HG02943 (cell line): ENCODE data around the gene EEF1A2.

Experiments
- ATAC-seq: cut with Tn5 transposase; IDR thresholded peaks from one replicate; pipeline ENCODE4 v1.9.1; 2021; ENCODE audit warnings: mild to moderate bottlenecking, low read depth, moderate library complexity; ENCODE audit not compliant: unreplicated experiment

The EEF1A2 gene

DNA sequence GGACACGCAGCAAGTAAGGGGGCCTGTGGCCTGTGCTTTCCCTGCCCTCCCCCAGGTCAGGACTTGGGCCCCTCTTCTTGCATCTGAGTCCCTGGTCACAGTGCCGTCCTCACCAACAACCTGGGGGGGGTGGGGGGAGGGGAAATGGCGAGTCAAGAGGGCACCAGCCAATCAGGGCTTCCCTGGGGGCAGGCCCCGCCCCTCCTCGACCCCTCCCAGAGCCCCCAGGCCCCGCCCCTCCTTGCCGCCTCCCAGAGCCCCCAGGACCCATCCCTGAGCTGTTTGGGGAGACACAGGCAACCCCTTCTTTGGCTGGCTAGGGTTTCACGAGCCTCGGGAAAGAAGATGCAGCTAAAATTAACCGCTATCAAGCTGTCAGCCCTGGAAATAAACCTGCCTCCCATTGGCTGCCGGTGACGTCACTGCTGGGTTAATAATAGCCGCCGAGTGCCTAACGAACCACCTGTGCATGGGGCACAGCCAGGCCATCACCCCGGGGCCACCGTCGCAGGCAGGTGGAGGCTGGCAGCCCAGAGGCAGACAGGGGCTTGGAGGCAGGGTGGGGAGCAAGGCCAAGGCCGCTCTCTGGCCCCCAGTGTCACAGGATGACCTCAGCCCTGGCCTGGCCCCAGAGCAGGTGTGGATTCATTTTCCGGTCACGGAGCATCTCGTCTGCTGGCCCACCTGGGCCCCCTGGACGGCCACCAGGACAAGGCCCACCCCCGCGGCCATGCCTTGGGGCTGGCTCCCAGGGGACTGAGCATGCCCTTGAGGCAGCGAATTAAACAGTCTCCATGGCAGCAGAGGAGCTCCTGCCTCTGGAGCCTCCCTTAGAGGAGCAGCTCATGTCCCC, 3.2 kb upstream of the EEF1A2 start:
- ATAC-seq: no peak

DNA sequence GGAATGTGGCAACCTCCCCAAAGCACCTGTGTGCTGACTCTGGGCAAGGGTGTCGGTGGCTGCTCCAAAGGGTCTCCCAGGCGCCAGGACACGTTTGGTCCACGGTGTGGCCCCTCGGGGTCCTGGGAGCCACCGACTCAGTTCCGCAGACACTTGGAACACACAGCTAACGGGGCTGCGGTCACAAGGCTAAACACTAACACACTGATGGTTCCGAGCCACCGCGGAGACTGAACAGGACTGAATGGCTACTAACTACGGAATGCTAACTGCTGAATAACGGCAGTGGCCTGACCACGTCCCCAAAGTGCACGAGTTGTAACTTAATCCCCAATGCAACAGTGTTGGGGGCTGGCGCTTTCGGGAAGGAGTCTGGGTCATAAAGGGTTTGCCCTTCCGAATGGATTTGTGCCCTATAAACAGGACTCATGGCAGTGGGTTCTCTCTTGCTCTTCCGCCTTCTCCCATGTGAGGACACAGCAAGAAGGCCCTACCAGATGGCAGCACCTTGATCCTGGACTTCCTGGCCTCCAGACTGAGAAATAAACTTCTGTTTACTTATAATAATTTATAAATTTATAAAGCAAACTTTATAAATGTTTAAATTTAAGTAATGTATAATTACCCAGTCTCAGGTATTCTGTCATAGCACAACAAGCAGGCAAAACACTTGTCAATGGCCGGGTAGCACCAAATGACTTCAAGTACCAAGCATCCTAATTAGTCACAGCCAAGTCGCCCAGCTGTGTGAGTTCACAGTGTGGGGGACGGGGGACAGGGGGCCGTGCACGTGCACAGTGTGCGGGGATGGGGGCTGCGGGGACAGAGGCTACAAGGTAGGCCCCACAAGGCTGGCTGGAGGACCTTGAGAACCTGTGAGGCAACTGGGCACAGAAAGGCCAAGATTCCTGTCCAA, 2.3 kb upstream of the EEF1A2 start:
- no peak for ATAC-seq

DNA sequence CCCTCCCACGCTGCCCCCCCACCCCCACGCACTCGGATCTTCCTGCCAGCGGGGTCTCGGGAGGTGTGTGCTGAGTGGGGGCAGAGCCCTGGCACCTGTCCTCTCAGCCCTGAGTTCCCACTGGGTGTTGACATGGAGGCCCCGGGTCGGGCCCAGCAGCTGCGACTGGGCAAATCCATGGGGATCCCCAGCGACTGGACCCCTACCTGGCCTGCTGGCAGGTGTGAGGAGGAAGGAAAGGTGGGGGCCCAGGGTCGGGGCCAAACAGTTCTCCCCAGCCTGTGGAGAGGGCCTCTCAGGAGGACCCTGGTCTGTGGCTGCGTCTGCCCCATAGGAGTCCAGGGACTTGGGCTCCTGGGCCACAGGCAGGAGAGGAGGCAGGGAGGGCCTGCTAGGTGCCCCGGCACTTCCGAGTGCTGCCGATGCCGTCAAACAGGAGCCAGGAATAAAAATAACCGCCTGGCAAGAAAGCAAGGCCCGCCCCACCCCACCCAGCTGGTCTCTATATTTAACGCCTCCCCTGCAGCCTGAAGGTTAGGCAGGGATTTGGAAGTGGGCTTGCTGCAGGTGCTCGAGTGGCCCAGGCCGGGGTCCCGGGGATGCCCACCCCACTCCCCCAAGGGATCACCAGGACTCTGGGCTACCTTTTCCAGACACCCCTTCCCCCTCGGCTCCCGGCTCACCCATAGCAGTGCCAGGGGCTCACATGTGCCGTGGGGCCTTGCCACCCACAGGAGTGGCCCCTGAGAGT, 1.4 kb upstream of the EEF1A2 start:
- no peak for ATAC-seq

DNA sequence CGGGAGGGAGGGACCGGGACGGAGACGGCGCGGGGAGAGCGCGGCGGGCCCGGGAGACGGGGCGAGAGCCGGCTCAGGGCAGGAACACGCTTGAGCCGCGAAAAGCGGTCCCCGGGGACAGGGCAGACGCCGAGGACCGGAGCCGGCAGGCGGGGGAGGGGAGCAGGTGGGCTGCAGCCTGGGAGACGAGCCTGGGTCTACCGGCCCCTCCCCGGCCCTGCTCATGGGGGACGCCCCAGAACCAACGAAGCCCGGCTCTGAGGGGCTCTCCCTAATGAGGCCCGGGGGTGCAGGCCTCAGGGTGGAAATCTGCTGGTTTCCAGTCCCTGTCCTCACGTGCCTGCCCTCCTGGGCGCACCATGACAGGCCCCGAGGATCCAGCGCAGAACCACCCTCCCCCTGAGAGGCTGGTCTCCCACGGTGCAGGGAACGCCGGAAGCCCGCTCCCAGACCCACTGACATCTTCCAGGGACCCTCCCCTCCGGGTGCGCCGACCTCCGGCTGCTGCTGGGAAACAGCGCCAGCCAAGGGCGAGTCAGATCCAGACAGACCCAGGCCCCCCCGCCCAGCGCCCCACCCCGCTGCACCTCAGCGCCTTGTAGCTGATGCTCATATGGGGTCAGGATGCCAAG, 571 bp upstream of the EEF1A2 start:
- no peak for ATAC-seq

GRCh38 chr20:63497946-63498935, 642 bp downstream of the EEF1A2 start:
- ATAC-seq: no peak

DNA sequence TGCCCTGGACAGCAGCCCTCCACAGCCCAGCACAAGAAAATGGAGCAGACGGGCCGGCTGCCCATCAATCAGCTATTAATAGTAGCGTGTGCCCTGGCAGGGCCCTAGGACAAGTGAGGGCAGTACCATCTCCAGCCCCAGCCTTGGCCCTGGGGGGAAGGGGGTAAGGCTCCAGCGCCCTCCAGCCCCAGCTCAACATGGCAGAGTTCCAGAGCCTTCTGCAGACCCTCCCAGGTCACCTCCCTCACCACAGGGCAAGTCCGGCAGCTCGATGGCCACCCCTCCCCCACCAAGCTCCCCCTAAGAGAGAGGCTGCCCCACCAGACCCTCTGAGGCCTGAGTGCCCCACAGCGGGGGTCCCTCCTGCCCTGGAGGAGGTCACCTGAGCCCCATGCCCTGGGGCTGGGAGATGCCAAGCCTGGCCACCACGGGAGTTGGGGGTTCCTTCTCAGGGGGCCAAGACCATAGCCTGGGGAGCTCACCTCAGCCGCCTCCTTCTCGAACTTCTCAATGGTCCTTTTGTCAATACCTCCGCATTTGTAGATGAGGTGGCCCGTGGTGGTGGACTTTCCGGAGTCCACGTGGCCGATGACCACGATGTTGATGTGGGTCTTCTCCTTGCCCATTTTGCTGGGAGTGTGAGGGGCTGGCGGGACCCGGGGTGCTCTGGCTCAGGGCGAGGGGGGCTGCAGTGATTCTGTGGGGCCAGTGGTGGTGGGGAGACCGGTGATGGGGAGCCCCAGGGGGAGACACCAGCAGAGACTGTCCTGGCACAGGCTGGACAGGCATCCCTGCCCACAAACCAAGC, 1.5 kb downstream of the EEF1A2 start:
- no peak for ATAC-seq

DNA sequence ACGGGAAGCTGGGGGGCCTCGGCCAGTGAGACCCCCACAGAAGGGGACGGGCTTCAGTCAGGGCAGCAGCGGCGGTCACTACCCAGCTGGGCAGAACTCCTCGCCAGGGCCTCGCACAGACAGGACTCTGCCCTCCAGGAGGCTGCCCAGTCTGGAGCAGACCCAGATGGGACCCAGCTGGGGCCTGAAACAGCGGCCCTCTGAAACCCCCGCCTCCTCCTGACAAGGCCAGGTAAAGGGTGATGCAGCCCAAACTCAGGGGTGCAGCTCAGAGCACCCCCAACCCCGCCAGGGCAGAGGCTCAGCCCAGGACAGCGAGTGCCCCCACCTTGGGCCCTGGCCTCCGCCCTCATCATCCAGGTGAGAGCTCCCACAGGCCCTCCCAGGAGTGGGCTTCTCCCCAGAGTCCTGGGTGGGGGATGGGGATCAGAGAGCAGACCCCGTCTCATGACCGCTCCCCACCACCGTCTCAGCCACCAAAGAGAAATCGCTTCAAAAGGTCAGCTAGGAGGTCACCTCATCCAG, 2.2 kb downstream of the EEF1A2 start:
- ATAC-seq: no peak

GRCh38 chr20:63495741-63496595, 2.9 kb downstream of the EEF1A2 start:
- ATAC-seq: no peak

- ATAC-seq: no peak
Measured at GRCh38 chr20:63495167-63495720, 3.6 kb downstream of the EEF1A2 start.

DNA sequence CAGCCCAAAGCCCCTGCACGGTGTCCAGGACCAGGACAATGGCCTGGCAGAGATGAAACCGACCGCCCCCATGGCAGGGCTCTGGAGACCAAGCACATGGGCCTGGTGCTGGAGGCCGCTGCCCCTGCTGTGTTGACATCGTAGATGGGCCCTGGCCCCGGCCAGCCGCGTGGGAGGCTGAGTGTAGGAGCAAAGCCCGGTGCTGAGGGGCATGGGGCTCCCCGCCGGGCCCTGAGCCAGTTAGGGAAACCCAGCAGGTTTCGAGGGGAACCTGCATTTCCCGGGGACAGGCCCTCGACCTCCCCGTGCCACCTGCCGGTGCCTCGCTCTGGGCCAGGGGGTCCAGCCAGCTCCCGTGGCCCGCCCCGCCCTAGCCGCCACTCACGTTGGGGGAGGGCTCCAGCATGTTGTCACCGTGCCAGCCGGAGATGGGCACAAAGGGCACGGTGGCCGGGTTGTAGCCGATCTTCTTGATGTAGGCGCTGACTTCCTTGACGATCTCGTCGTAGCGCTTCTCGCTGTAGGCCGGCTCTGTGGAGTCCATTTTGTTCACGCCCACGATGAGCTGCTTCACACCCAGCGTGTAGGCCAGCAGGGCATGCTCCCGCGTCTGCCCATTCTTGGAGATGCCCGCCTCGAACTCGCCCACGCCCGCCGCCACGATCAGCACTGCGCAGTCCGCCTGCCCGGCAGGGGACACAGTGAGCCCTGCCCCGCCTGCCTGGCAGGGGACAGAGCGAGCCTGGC, 4.3 kb downstream of the EEF1A2 start:
- no peak for ATAC-seq

- no peak for ATAC-seq
Measured at GRCh38 chr20:63494084-63494419, 4.8 kb downstream of the EEF1A2 start.

GRCh38 chr20:63493563-63494020, 5.3 kb downstream of the EEF1A2 start:
- no peak for ATAC-seq

DNA sequence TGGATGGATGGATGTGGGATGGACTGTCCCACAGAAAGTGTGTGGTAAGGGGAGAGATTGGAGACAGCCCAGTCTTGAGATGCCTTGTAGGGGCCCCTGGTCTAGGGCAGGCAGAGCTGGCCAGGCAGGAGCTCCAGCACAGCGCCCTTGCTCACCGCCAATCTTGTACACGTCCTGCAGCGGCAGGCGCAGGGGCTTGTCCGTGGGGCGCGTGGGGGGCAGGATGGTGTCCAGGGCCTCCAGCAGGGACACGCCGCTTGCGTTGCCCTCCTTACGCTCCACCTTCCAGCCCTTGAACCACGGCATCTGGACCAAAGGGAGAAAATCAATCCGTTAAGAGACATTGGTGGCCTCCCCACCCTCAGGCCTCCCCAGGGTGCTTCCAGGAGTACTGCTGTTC, 5.9 kb downstream of the EEF1A2 start:
- no peak for ATAC-seq

- ATAC-seq: no peak
Measured at GRCh38 chr20:63492518-63492917, 6.4 kb downstream of the EEF1A2 start.

DNA sequence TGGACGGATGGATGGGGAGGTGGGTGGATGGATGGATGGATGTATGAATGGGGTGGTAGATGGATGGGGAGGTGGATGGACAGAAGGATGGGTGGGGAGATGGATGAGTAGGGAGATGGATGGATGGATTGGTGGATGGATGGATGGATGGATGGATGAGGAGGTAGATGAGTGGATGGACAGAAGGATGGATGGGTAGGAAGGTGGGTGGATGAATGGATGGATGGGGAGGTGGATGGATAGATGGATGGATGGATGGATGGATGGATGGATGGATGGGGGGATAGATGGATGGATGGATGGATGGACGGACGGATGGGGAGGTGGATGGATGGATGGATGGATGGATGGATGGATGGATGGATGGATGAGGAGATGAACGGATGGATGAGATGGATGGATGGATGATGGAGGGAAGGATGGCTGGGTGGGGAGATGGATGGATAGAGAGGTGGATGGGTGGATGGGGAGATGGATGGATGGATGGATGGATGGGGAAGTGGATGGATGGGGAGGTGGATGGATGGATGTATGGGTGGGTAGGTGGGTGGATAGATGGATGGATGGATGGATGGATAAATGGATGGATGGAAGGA, 7.2 kb downstream of the EEF1A2 start:
- no peak for ATAC-seq

- no peak for ATAC-seq
Measured at GRCh38 chr20:63491078-63491477, 7.8 kb downstream of the EEF1A2 start.
